Tibial artery (tissue), 4 donors: ENCODE data around the gene PFN3.
A peak's percentile ranks its signal among the peaks of the same experiment; 100 is the strongest.

ENCODE experiments used
- DNase-seq, 2 donors: peaks; one replicate each; pipeline ENCODE4 v3.0.0-alpha.2; 2019
- H3K27ac ChIP-seq, 2 donors: fragments of 200-600 bp; sonication (generic) in 1 of 2; 1 replicate in 1 of 2; 2 replicates in 1 of 2; pipeline ENCODE4 v1.5.1; 2018 to 2019; ENCODE audit warnings: mild to moderate bottlenecking in 1 of 2
- H3K27me3 ChIP-seq, 2 donors: fragments of 200-600 bp; sonication (generic) in 1 of 2; one replicate each; pipeline versions ENCODE4 v1.5.1 to v1.6.0; 2016 to 2019
- H3K36me3 ChIP-seq, 3 donors: fragments of 200-600 bp; sonication (generic) in 2 of 3; one replicate each; pipeline ENCODE4 v1.5.1; 2016 to 2019; ENCODE audit warnings: mild to moderate bottlenecking in 2 of 3
- H3K4me1 ChIP-seq, 4 donors: fragments of 200-600 bp; sonication (generic) in 2 of 4; 1 replicate in 3 of 4; 2 replicates in 1 of 4; pipeline ENCODE4 v1.5.1; 2016 to 2019
- H3K4me3 ChIP-seq, 2 donors: fragments of 200-600 bp; sonication (generic) in 1 of 2; 1 replicate in 1 of 2; 2 replicates in 1 of 2; pipeline ENCODE4 v1.5.1; 2018 to 2019; ENCODE audit warnings: mild to moderate bottlenecking in 2 of 2
- H3K9me3 ChIP-seq, 3 donors: fragments of 200-600 bp; sonication (generic) in 1 of 3; one replicate each; pipeline ENCODE4 v1.5.1; 2016 to 2019
- CTCF ChIP-seq, 2 experiments: fragments of 200-600 bp in 1 of 2; fragments of 450-650 bp in 1 of 2; IDR thresholded peaks; one replicate each; pipeline ENCODE4 v1.5.1; 2017 to 2019; ENCODE audit warnings: antibody characterized with exemption in 2 of 2, mild to moderate bottlenecking in 1 of 2, moderate library complexity in 1 of 2
- intact Hi-C: fragments of 100-400 bp; cut with DNase I; formaldehyde crosslinking; loops from one replicate; pipeline ENCODE4 v1.15.0; 2023; ENCODE audit warnings: low total_unique reads

The PFN3 gene

DNA sequence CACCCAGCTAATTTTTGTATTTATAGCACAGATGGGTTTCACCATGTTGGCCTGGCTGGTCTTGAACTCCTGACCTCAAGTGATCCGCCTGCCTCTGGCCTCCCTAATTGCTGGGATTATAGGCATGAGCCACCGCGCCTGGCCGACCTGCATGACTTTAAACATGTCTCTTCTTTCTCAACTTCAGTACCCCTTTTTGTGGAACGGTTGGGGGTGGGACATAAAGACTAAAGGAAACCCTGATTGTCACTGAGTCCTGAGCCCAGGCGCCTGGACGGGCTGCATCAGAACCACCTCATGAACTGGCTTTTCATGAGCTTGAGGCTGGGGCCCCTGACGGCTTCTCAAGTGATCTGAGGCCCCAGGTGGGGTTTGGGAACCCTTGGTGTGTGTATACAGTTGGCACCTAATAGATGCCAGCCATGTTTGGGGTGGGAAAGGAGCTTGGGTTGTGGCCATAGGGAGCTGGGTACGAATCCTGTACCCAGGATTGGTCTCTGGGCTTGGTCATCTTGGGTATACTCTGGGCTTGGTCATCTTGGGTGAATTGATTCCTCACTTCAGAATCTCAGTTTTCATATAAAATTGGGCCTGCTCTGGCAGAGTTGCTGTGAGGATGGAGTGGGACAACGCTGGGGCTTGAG is 28.2 kb upstream of the PFN3 start:
- intact Hi-C loops = no loop called here
- TF ChIP-seq CTCF (IDR thresholded peaks at IDR 0.05) = no peak

GRCh38 chr5:177427919-177428573 is 27.6 kb upstream of the PFN3 start:
- TF ChIP-seq CTCF (IDR thresholded peaks at IDR 0.05) = no peak
- peaks cover 0 to 45% (median 17%) of the 10 kb centered on the region in 4 donors for H3K4me1 ChIP-seq
- DNase-seq = no peak
- intact Hi-C loops = no loop called here
- no peaks in the 10 kb centered on the region for H3K9me3 ChIP-seq
- peak overlapping the region in 1 of 2 donors; percentile 76 for H3K27ac ChIP-seq
- H3K27me3 ChIP-seq = no peaks in the 10 kb centered on the region
- H3K4me3 ChIP-seq = peak overlapping the region; percentile 70 to 89
- H3K36me3 ChIP-seq = peaks cover 14 to 30% (median 26%) of the 10 kb centered on the region in 3 donors

More for the DNA sequence above, 28.2 kb upstream of the PFN3 start:
- Histone ChIP-seq H3K4me1 (peaks cover 0 to 45% (median 17%) of the 10 kb centered on the region in 4 donors), H3K4me3 (no peak overlapping the region), H3K36me3 (peaks cover 21 to 37% (median 32%) of the 10 kb centered on the region in 3 donors), H3K27me3 (no peaks in the 10 kb centered on the region), H3K27ac (no peak overlapping the region), H3K9me3 (no peaks in the 10 kb centered on the region)
- no peak for DNase-seq

DNA sequence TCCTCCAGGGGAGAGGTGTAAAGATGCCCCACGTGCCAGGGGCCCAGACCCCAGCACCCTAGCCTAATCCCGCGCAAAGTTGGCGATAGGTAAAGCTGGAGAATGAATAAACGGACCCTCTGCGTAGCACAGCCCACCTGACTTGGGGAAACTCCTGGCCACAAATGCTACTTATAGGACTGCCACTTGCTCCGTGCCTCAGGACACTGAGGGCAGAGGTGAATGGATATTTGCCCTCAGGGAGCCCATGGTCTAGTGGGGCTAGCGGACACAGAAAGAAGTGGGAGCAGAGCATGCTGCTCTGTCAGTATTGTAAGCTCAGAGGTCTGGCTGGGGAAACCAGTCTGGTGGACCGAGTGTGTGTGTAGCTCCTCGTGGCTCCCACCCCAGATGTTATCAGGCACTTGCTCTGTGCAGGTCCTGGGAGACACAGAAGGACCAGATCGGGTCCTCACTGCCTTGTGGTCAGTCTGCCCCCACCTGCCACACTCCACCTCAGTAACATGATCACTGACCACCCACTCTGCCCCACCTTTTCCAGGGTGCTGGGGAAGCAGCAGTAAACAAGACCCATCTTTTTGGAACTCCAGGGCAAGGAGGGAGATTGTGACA is 26.9 kb upstream of the PFN3 start:
- H3K27ac ChIP-seq = peak overlapping the region; percentile 76 to 81
- intact Hi-C loops = no loop called here

GRCh38 chr5:177426566-177427210 is 26.2 kb upstream of the PFN3 start, which contains the start of gene GRK6:
GRK6 (plus strand) TSS chr5:177426676; CDS start chr5:177426846, 170 bp downstream.
- Histone ChIP-seq H3K4me3 (peak within 1 kb of the TSS; percentile 70 to 89), H3K27ac (peak within 1 kb of the TSS; percentile 87 to 91), H3K27me3 (no peaks in the 10 kb centered on the region), H3K4me1 (peaks cover 0 to 45% (median 17%) of the 10 kb centered on the region in 4 donors), H3K9me3 (no peaks in the 10 kb centered on the region), H3K36me3 (peaks cover under 1 to 17% (median 12%) of the 10 kb centered on the region in 3 donors)
- DNase-seq = no peak
- no peak for TF ChIP-seq CTCF (IDR thresholded peaks at IDR 0.05)
- intact Hi-C loops = no loop called here

More for the DNA sequence above, 26.9 kb upstream of the PFN3 start:
- no peaks in the 10 kb centered on the region for H3K9me3 ChIP-seq
- H3K4me1 ChIP-seq = peaks cover 0 to 45% (median 17%) of the 10 kb centered on the region in 4 donors
- H3K36me3 ChIP-seq = peaks cover 7 to 23% (median 19%) of the 10 kb centered on the region in 3 donors
- no peaks in the 10 kb centered on the region for H3K27me3 ChIP-seq
- no peak for TF ChIP-seq CTCF (IDR thresholded peaks at IDR 0.05)
- DNase-seq = no peak
- H3K4me3 ChIP-seq = peak overlapping the region; percentile 70 to 89

DNA sequence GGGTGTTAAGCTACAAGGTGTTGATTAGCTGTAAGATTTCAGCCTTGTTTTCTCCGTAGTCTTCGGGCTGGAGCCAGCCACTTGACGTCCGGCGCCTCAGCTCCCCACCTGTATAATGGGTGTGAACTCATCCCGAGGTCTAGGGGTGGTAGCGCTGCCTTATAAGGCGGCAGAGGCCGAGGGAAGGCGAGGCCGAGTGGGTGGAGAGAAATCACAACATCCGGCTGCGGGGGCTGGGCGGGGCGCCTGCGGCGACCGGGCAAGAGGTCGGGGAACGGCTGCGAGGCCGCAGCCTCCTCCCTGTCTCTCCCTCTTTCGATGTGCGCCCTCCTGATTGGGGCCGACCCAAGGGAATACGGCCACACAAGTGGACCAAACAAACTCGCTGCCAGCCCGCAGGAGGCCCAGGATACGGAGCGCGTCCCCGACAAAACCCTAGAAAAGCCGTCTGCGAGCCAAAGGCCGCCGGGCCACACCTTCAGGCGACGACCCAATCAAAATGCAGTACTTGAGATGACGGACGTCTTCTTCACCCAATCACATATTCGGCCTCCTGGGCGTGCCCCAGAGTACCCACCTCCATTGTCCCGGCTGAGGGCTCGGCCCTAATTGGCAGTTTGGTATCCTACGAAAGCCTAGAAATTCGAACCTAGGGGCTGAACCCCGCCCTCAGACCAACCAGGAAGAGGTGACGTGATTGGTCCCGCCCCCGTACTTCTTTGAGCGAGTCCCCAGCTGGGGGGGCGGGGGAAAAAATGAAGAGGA is 25.5 kb upstream of the PFN3 start:
- H3K4me1 ChIP-seq = peaks cover 0 to 45% (median 17%) of the 10 kb centered on the region in 4 donors
- no peak for TF ChIP-seq CTCF (IDR thresholded peaks at IDR 0.05)
- no peaks in the 10 kb centered on the region for H3K27me3 ChIP-seq
- H3K27ac ChIP-seq = peak overlapping the region; percentile 87 to 91
- no peaks in the 10 kb centered on the region for H3K9me3 ChIP-seq
- H3K4me3 ChIP-seq = peak overlapping the region; percentile 56 to 66
- peaks cover 0 to 10% (median 5%) of the 10 kb centered on the region in 3 donors for H3K36me3 ChIP-seq
- peak; percentile 100 for DNase-seq
- intact Hi-C loops = no loop called here
